NOMO-1 treated with dmso at 0.1 percent for 144 hours (cell line): ENCODE results near the gene S1PR3.

Source experiments
- DNase-seq: peaks from one replicate; lab custom pipeline; 2025; ENCODE audit not compliant: unreplicated experiment; lab: John Stamatoyannopoulos, UW

The S1PR3 gene

DNA sequence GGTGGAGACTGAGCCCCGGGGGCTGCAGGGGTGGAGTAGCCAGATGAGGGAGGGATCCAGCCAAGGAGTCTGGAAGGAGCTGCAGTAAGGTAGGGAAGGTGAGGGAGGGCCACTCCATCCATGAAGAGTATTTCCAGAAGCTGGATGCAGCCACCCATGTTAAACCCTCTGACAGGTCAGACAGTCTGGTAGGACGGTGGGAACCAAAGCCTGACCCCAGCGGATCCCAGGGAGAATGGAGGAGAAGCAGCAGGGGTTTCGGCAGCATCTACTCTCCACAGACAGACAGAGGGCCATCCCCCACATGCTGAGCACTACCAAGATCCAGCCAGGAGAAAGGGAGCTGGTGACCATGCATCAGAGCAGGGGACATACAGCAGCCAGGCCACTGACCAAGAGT, 22.5 kb upstream of the S1PR3 start:
- DNase-seq = no peak

DNA sequence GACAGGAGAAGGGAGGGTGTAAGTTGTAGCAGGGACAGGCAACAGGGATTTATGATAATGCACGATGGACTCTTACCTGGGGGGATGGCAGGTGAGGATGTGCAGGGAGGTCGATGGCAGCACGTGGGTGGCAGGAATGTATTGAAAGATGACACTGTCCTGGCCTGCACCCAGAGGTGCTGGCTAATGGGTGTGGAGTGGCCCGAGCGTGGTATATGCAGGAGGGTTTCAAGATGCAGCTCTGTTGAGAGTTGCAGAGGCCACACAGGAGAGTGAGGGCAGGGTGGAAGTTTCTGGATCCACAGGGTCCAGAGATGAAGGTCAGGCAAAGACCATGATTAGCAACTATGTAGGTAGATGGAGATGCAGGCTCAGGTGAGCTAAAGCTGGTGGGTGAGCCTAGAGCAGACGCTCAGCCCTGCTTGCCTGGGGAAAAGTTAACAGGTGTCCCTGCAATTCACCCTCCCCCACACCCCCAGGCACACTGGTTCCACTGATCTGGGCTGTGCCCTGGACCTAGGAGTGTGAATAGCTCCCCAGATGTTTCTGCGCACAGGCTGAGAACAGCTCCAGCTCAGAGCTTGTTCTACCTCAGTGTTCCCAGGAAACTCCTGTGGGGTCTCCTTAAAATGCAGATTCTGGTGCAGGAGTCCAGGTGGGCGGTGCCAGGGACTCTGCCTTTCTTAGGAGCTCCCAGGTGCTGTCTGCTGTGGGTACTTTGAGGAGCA, 21.5 kb upstream of the S1PR3 start:
- no peak for DNase-seq

DNA sequence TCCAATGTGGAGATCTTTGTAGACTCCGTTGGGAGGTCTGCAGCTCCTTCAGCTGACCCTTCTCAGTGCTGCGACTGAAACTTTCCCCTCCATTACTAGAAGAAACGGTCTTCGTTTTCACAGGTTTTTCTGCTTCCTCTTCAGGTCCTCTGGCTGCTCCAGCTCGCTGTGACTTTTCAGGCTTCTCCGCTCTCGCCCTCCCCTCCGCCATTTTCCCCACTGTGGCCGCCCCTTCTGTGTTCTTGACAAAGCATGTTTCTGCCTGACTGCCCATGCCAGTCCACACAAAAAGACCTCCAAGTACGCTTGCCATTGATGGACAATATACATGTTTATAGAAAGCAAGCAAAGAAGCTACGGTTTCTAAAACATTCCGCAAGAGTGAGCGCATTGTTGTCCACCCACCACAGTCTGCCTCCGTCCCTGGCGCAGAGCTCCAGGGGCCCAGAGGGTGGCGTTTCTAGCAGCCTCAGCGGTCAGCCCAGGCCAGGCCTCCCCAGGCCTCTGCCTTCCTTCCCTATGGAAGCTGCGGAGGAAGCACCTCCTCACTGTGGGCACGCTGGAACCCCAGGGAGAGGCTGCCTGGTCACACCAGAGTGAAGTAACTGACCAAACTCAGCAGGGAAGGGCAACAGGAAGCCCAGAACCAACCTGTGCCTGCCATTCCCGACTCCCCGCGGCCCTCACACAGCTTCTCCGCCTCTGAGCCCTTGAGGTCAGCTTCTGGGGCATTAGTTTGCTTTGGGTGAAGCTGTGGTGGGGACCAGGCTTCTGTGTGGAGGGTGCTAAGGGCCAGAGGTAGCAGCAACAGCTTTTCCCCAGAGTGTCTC, 19.9 kb upstream of the S1PR3 start:
- no peak for DNase-seq

DNA sequence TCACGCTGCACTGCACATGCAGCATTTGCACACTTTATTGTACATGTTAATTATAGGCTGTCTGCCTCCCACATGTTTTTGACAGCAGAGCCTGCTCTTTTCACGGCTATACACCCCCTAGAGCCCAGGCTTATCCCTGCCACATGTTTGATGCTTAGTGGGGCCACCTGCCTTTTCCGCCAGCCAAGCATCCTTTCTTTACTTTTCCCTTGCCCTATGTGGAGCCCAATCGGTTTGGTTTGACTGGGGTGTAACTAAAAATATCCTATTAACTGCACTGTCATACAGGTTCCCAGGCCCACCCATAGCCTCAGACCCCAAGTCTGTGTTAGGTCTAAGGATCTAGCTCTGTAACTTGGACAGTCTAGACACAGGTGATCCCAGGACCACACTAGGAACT, 18.9 kb upstream of the S1PR3 start:
- no peak for DNase-seq

DNA sequence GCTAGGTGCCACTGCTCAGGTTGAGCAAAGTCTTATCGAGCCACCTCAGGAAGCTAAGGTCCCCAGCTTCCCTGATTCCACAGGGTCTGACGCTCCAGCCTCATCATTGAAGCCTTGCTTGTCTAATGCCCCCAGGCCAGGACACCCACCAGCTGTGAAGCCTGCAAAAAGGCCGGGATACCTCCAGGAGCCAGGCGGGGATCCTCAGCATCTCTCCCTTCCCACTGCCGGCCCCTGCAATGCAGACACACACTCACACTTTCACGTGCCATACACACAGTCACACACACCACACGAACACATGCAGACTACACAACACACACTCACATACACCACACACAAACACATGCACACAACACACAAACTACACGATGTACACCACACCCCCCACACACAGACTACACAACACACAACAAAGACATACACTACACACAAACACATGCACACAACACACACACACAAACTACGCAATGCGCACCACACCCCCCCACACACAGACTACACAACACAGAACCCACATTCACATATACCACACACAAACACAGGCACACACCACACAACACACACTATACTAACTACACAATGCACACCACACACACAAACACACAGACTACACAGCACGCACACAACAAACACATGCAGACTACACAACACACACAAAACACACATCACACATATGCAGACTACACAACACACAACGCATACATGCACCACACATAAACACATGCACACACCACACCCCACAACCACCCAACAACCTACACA, 17.8 kb upstream of the S1PR3 start:
- no peak for DNase-seq

DNA sequence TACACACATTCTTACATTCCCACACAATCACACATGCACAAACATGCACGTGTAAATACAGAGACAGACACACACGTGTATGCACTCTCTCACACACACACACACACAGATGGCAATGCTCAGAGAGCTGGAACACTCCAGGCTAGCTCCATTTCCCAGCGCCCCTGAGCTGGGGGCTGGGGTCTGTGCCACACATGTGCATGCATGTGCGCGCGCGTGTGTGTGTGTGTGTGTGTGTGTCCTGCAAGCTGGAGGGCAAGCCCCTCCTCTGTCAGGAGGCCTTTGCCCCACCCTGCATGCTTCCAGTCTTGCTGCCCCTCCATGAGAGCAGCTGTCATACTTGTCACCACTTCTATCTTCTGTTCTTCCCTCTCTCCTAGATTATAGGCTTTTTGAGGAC, 16.6 kb upstream of the S1PR3 start:
- DNase-seq = no peak

DNA sequence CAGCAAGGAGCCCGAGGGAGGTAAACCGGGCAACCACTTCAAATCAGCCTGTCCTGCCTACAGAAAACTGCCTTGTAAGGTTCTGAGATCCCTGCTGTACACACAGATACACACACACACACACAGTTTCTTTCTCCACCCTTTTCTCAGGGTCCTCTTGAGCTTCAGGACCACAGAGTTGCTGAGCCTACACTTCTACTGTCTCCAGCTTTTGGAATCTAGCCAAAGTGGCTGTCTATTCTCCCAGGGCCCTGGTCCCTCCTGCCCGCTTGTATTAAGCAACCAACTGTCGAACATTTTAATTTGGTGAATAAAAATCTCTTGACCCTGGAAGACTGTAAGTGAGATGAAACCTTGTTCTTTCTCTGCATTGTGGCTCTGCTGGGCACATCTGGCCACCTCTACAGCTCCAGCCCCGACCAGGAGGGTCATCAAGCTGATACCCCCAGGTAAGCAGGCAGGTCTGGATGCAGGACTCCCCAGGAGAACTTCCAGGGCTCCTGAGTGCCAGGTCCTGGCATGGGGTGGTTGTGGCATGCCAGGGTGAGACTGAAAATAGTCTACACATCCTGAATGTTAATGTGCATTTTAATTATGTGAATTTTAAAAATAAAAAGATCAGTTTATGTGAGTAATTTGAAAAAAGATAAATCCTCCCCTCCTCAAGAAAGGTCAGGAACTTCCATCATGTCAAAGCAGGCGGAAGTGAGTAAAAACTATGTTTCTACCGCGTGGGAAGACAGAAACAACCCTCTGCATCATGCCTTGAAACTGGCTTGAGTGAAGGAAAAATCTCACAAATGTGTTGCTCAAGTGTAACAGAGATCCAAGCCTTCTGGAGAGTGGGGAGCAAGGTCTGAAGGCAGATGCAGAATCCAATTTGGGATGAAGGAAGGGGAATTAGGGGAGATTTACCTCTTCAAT, 15.0 kb upstream of the S1PR3 start:
- no peak for DNase-seq

DNA sequence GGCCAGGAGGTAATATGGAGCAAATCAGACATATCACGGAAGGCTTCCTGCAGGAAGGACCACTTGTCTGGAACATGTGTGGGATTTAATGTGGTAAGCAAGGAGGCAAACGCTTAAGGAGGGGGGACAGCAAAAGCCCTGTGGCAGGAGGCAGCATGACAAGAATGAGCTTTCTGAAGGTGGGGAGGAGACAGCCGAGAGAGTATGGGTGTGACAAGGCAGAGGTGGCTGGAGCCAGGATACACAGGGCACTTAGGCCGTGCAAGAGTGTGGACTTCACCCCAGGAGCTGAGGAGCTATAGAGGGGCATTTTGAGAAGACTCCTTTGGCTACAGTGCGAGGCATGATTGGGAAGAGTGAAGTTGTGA, 14.4 kb upstream of the S1PR3 start:
- DNase-seq = no peak

DNA sequence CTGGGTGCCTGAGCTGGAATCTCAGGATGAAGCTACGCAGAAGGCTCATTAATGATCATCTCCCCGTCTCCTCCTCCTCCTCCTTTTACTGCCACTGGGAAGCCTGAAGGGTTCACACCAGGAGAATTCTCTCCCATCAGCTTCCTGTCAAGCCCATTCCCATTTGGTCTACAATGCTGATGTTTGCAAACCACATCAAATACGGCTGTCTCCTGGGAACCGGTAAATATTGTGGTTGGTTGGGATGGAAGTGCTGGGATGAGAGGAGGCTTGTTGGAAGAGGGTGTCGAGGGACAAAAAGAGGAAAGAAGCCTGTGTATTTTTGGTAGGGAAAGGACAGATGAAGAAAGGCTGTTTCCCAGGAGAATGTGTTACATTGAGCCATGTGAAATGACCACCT, 13.2 kb upstream of the S1PR3 start:
- DNase-seq = no peak

DNA sequence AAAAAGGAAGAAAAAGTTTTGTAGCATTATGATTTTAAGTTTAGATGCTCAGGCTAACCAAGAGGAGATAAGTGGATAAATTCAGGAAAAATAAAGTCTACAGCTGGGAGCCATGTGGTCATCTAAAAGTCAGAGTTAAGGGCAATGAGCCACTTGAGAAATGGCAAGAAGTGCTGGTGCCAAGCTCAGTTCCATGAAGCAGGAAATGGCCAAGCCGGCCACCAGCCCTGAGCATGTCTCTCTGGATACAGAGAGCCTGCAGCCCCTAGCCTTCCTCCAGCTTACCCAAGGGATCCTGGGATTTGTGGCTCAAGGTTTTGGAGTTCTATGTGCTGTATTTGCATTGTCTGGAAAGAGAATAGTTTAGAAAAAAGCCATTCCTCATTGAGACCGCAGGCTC, 12.2 kb upstream of the S1PR3 start:
- no peak for DNase-seq

DNA sequence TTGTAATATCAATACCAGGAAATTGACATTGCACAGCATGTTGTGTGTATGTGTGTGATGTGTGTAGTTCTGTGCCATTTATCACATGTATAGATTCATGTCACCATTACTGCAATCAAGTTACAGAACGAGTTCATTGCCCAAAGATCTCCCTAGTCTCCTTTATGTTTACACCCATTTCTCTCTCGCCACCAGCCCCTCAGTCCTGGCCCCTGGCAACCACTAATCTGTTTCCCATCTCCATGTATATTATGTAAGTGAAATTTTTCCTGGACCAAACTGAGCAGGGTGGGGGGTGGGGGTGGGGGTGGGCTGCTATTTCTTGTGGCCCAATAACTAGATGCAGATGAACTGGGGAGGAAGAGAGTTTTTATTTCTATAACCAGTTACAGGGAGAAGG, 11.5 kb upstream of the S1PR3 start:
- DNase-seq = no peak

DNA sequence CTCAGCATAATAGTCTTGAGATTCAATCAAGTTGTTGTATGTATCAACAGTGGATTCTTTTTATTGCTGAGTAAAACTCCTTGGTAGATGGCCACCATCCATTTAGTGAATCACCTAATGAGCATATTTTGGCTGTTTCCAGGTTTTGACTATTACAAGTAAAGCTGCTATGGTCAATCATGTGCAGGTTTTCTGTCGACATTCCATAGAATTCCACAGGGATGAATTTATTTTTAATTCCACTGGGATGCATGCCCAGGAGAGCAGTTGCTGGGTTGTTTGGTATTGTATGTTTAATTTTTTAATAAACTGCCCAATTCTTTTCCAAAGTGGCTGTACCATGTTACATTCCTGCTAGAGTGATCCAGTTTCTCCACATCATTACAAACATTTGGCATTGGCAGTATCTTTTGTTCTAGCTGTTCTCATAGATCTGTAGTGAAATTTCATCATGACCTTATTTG, 10.5 kb upstream of the S1PR3 start:
- no peak for DNase-seq

DNA sequence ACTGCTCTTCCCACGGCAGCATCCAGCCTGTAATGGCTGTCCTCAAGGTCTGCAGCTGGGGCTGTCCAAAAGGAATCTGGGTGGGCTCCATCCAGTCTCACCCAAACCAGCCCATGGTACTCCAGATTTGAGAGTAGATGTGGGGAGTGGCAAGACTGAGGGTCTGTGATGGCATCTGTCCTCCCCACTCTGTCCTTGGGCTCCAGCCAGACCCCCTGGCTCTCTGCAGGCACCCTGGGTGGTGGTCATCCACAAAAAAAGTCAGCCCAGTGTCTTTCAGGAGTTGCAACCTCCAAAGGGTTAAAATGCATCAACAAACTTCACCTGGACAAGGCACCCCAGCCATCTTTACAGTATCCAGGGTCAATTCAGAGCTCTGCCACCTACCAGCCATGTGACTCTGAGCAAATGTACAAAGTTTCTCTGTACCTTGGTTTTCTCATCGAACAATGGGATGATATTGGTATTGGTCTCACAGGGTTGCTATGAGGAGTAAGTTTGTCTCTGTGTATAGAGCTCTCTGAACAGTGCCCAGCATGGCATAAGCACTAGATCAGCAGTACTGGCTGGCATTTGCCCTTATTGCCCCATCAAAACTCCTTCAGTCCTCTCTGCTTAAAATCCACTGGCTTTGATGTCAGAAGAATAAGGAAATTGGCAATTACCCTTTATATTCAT, 7.3 kb upstream of the S1PR3 start:
- DNase-seq = no peak

DNA sequence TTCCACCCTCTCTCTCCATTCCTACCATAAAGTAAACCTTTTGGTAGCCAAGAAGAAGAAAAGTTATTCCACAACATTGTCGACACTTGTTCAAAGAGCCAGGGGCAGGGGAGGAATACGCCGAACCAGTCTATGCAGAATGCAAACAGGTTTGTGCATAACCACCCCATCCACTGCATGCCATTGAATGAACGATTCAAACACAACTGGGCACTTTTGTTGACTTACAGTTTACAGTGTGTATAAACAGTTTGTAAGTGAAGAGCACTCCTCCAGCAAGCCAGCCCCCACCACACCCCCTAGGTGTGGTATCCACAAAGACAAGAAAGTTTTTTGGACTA, 6.8 kb upstream of the S1PR3 start:
- no peak for DNase-seq

DNA sequence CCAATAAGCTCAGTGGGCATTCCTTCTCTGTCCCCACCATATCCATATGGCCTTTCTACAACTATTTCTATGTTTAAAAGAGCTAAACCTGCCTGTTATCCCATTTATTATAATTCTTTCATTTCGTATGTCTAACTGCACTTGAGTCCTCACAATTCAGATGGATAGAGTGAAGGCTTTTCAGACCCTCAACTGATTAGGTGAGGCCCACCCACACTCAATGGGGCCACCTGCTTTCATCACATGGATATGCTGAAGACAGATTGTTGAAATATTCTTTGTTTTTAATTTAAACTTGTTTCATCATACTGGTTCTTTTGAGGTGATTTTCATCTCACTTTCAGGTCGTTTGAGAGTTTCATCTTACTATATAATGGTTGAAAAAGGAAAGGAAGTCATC, 5.7 kb upstream of the S1PR3 start:
- DNase-seq = no peak

DNA sequence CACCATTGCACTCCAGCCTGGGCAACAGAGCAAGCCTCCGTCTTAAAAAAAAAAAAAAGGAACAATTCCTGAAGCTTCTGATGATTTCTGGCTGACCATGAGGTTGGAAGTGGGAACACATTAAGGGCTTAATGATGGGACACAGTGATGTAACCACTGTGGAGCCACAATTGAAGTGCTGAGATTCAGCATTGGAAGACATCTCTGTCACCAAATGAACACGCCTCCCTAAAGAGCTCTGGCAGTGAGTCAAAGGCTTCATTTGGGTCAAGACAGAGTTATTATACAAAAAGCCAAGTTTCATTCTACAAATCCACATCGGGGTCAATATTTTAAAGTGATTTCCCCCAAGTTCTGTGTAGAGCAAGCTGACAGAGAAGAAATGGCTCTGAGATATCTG, 4.5 kb upstream of the S1PR3 start:
- no peak for DNase-seq

DNA sequence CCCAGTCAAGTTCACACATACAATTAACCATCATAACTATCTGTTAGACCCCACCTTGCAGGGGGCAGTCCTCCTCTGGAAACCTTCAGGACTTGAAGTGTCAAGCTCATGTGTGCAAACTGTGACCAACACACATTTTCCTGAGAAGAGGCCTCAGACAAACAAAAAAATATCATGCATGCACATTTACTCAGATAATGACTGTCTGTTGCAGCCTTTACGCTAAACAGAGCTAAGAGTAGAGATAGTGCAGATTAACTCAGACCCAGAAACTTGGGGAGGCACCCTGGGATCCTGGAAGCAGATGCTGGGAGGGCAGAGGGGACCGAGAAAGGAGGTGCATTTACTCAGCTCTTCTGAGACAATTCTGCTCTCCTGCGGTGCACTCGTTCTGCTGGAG, 3.6 kb upstream of the S1PR3 start:
- no peak for DNase-seq

DNA sequence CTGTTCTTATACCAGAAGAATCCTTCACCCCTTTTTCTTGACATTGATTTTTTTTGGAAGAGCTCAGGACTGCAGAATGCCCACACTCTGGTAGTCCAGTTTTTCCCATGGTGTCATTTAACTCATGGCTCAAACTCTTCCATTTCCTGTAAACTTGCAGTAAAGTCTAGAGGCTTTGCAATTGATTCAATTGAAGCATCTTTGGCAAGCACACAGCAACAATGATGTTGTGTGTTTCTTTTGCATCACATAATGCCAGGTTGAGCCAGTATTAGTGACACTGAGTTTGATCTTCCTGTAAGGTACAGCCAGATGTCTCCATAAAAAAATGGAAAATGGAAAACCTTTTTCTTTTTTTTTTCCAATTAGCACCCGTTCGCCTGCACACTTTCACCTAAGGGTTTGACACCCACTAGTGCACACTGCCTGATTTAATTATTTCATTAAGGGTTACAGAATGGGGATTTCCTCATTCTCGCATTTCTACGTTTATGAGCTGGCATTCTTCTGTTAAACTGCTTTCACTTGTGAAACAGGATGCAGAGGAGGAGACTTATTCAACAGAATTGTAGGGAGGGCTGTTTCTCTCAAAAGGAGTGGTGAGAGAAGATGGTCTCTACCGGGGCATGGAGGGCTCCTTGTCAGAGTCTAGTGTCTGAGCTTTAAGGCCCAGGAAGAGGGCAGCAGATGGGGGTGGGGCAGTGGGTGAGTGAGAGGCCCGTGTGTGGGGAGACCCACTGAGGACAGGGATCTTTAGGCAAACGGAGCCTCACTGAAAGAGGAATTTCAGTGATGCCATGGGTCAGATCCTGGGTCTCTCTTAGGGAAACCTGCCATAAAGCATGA, 2.2 kb upstream of the S1PR3 start:
- DNase-seq = peak; percentile 19

DNA sequence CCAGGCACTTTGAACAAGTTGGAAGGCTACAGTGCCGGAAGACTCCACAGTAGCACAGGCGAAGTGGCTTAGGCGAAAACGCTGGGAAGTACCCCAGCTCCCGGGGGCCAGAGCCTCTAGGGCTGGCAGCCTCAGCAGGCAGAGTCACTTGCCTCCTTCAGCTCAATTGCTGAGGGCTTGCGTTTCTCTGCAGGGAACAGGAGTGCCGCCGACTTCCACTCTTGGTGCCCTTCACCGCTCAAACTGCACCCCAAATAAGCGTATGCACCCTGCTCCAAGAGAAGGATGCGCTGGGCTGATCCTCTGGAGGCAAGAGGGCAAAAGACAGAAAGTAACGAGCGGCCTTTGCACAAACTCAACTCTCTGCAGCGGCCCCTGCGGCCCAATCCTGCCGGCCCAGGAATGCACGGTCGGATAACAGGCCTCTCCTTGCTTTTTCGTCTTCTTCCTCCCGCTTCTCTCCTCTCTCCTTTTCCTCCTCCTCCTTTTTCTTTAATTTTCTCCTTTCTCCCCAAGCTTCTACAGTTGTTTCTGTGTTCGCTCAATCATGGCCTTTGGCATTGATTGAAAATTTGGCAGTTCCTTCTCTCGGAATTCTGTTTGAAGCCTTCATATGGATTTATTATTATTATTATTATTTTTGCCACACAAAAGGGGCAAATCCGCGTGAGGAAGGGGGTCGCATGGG, 1.1 kb upstream of the S1PR3 start:
- no peak for DNase-seq
